ENCODE measurements around the gene CTSD. TPM values are rescaled to one million over a fixed set of nuclear protein-coding genes. Genes with fewer than 3 reads are reported as not detected.

CTSD gene
- total RNA-seq, 1 donor from 2014 or later = 109 TPM

DNA sequence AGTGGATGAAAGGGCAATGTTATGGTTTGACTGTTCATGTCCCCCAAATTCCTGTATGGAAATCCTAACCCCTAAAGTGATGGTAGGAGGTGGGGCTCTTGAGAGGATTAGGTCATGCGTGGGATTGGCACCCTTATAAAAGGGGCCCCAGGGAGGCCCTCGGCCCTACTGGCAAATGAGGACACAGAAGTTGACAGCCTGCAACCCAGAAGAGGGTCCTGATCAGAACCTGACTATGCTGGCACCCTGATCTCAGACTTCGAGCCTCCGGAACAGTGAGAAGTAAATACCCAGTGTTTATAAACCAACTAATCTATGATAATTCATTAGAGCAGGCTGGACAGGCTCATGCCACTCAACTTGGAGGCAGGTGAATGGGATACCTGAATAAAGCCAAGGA lies 22.0 kb downstream of the CTSD start:
- TF ChIP-seq, protein P1, sequence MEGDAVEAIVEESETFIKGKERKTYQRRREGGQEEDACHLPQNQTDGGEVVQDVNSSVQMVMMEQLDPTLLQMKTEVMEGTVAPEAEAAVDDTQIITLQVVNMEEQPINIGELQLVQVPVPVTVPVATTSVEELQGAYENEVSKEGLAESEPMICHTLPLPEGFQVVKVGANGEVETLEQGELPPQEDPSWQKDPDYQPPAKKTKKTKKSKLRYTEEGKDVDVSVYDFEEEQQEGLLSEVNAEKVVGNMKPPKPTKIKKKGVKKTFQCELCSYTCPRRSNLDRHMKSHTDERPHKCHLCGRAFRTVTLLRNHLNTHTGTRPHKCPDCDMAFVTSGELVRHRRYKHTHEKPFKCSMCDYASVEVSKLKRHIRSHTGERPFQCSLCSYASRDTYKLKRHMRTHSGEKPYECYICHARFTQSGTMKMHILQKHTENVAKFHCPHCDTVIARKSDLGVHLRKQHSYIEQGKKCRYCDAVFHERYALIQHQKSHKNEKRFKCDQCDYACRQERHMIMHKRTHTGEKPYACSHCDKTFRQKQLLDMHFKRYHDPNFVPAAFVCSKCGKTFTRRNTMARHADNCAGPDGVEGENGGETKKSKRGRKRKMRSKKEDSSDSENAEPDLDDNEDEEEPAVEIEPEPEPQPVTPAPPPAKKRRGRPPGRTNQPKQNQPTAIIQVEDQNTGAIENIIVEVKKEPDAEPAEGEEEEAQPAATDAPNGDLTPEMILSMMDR (conservative IDR thresholded peaks at IDR 0.05) = no peak

DNA sequence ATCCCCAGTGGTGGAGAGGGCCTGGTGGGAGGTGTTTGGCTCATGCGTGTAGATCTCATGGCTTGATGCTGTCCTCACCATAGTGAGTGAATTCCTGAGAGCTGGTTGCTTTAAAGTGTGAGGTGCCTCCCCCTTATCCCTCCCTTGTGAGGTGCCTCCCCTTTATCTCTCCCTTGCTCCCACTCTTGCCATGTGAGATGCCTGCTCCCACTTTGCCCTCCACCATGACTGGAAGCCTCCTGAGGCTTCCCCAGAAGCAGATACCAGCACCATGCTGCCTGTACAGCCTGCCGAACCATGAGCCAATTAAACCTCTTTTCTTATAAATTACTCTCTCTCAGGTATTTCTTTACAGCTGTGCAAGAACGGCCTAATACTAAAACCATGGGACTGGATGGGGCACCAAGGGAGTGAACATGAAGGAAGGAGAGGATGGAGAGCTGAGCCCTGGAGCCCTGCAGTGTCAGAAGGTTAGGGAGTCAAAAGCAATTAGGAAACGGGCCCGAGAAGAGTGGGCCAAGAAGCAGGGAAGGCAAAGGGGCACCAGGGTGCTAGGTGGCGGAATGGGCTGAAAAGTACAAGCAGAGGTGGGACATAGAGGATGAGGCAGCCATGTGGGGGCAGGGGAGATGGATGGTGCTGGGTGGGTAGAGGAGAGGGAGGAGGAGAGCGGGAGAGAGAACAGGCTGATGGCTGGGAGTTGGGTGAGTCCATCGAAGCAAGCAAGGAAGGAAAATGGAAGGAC lies 22.8 kb downstream of the CTSD start:
- Mint-ChIP-seq H3K9me3 (peaks cover 14% of the 10 kb centered on the region), H3K4me1 (peaks cover 1% of the 10 kb centered on the region), H3K36me3 (ENCODE audit: low read depth) (peaks cover 2% of the 10 kb centered on the region), H3K27ac (ENCODE audit: unreplicated experiment) (no peak overlapping the region), H3K27me3 (ENCODE audit: low read depth) (peaks cover 45% of the 10 kb centered on the region), H3K4me3 (no peak overlapping the region)
- no peak for DNase-seq (ENCODE audit: low read depth, low spot score)
- TF ChIP-seq, protein P1 (conservative IDR thresholded peaks at IDR 0.05) = no peak

More for the DNA sequence above, 22.0 kb downstream of the CTSD start:
- Mint-ChIP-seq H3K27me3 (ENCODE audit: low read depth) (peaks cover 43% of the 10 kb centered on the region), H3K9me3 (peaks cover 10% of the 10 kb centered on the region), H3K36me3 (ENCODE audit: low read depth) (peaks cover 5% of the 10 kb centered on the region), H3K27ac (ENCODE audit: unreplicated experiment) (no peak overlapping the region), H3K4me1 (peaks cover 5% of the 10 kb centered on the region), H3K4me3 (no peak overlapping the region)
- no peak for DNase-seq (ENCODE audit: low read depth, low spot score)

DNA sequence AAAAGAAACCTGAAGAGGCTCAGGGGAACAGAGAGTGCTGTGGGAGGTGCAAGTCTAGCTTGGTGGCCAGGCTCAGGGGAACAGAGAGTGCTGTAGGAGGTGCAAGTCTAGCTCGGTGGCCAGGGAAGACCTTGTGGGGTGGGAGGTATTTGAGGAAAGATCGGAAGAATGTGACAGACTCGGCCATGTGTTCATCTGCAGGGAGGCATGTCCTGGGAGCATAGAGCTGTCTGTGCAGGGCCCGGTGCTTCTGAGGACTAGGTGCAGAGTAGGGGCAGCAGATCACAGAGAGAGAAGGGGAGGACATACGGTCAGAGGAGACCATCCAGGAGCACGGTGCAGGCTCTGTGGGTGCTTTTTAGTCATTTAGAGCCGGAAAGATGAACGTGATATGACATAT lies 24.2 kb downstream of the CTSD start:
- peaks cover 46% of the 10 kb centered on the region for H3K27me3 Mint-ChIP-seq (ENCODE audit: low read depth)
- TF ChIP-seq, protein P1 (conservative IDR thresholded peaks at IDR 0.05) = no peak
- no peak for DNase-seq (ENCODE audit: low read depth, low spot score)
- H3K4me3 Mint-ChIP-seq = no peak overlapping the region
- H3K4me1 Mint-ChIP-seq = no peaks in the 10 kb centered on the region
- no peak overlapping the region for H3K27ac Mint-ChIP-seq (ENCODE audit: unreplicated experiment)
- H3K36me3 Mint-ChIP-seq (ENCODE audit: low read depth) = no peaks in the 10 kb centered on the region
- peaks cover 10% of the 10 kb centered on the region for H3K9me3 Mint-ChIP-seq

DNA sequence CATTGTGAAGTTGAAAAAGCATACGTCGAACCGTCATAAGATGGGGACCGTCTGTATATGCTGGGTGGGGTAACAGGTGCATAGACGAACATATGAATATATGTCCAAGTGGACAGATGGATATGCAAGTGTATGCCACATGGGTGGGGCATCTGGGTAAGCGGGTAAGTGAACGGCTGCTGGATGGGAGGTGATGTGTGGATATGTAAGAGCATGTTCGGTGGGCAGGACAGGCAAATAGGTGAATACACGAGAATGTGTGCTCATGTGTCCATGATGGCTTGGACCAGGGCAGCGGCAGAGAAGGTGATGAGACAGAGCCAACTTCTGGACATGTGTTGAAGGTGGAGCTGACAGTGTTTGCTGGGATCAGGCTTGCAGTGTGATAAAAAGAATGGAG lies 25.3 kb downstream of the CTSD start:
- H3K27ac Mint-ChIP-seq (ENCODE audit: unreplicated experiment) = no peak overlapping the region
- peaks cover 55% of the 10 kb centered on the region for H3K27me3 Mint-ChIP-seq (ENCODE audit: low read depth)
- no peak overlapping the region for H3K4me3 Mint-ChIP-seq
- H3K9me3 Mint-ChIP-seq = peaks cover 10% of the 10 kb centered on the region
- H3K36me3 Mint-ChIP-seq (ENCODE audit: low read depth) = no peaks in the 10 kb centered on the region
- H3K4me1 Mint-ChIP-seq = no peaks in the 10 kb centered on the region
- no peak for DNase-seq (ENCODE audit: low read depth, low spot score)
- TF ChIP-seq, protein P1 (conservative IDR thresholded peaks at IDR 0.05) = no peak

DNA sequence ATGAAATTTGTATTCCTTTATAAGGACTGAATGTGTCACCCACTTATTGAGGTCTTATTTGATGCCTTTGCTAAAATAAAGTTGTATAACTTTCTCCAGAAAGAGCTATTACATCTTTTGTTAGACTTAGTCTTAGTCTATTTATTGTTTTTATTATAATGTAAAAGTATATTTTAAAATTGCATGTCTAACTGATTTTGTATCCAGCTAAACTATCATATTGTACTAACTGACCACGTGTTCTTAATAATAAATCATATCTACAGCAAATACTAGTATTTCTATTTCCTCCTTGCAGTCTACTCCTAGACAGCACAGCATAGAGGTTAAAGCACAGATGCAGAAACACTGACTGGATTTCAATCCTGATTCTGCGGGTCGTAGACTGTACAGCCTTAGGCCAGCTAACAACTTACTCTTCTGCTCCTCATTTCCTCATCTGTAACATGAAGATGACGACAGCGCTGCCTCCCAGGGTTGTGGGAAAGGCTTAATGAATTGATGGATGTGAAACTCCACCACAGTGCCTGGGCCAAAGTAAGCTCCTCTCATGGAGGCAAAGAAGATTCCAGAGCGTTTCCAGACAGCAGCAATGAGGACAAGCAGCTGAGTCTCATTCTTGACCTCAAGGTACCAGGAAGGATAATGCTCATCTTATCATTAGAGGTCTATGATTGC lies 26.5 kb downstream of the CTSD start:
- DNase-seq (ENCODE audit: low read depth, low spot score) = no peak
- Mint-ChIP-seq H3K4me3 (no peak overlapping the region), H3K36me3 (ENCODE audit: low read depth) (no peaks in the 10 kb centered on the region), H3K9me3 (peaks cover 10% of the 10 kb centered on the region), H3K27me3 (ENCODE audit: low read depth) (peaks cover 58% of the 10 kb centered on the region), H3K4me1 (peaks cover 2% of the 10 kb centered on the region), H3K27ac (ENCODE audit: unreplicated experiment) (no peak overlapping the region)
- TF ChIP-seq, protein P1 (conservative IDR thresholded peaks at IDR 0.05) = no peak

Measured in neural crest cell (in vitro differentiated cells).